AG04450 (cell line): Measurements from ENCODE around the gene BDH2. TPM values are rescaled to one million over a fixed set of nuclear protein-coding genes. Genes with fewer than 3 reads are reported as not detected.

Experiments
- CTCF ChIA-PET: fragments of 300-600, 350-600 bp; formaldehyde crosslinking; extraction: SDS; loops from one replicate; lab custom pipeline; 2022; ENCODE audit warnings: antibody characterized with exemption, inconsistent platforms; lab: Charles Lee
- POLR2A ChIA-PET: fragments of 350-600 bp; formaldehyde crosslinking; extraction: SDS; loops from one replicate; lab custom pipeline; 2021; ENCODE audit warnings: antibody characterized with exemption, inconsistent platforms; lab: Yijun Ruan, JAX
- DNase-seq: peaks from one replicate; pipeline ENCODE4 v3.0.0-alpha.2; 2011; ENCODE audit warnings: low read depth, low spot score
- H3K27ac ChIP-seq: one replicate; pipeline ENCODE4 v1.5.1; 2012; ENCODE audit warnings: low read depth, low read length, control low read depth
- H3K27me3 ChIP-seq: one replicate; pipeline ENCODE4 v1.6.0; 2012; ENCODE audit warnings: low read length; ENCODE audit not compliant: control insufficient read depth, insufficient read depth
- H3K4me3 ChIP-seq: 2 replicates; pipeline ENCODE4 v1.5.1; 2011; ENCODE audit warnings: mild to moderate bottlenecking, low read depth, low read length, control low read depth
- H3K9me3 ChIP-seq: 2 replicates; pipeline ENCODE4 v1.5.1; 2012; ENCODE audit warnings: low read length; ENCODE audit not compliant: control insufficient read depth, insufficient read depth
- polyA plus RNA-seq: library from polyadenylated mRNA; depleted of rRNA; stranded (reverse); fragments of >200 nt; gene quantifications from 2 replicates; pipeline ENCODE4 v1.2.3, GENCODE V29; 2011
- TF ChIP-seq, protein P1 (sequence below): IDR thresholded peaks from 2 replicates; pipeline ENCODE4 v1.5.1; 2011; ENCODE audit warnings: low read depth, low read length, control low read depth, inconsistent platforms

BDH2 gene
- polyA plus RNA-seq, 1 experiment = 109 TPM

DNA sequence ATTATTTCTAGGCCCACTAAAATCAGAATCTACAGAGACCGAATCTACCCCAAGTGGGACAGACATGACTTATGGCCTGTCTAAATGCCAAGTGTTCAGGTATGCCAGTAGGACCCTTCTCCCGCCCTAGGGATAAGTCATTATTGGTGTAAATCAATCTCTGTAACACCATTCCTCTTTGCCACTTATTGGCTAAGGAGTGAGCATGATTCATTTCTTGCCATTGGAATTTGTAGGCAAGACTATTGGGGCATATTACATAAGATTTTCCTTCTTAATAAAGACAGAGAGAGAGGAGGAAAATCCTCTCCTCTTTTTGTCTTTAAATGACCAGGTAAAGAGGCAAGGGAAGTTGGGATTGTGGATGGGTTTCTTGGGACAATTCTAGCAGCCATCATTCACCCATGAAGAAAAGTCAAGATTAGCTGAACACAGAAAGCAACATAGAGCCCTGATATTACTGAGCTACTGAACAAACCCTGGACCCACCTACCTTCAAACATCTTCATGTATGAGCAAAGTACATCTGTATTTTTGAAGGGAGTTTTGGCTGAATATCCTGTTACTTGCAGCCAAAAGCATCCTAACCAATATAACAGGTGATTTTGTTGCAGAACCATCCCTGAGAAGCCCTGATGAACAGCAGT is 25.7 kb downstream of the BDH2 start:
- TF ChIP-seq, protein P1, sequence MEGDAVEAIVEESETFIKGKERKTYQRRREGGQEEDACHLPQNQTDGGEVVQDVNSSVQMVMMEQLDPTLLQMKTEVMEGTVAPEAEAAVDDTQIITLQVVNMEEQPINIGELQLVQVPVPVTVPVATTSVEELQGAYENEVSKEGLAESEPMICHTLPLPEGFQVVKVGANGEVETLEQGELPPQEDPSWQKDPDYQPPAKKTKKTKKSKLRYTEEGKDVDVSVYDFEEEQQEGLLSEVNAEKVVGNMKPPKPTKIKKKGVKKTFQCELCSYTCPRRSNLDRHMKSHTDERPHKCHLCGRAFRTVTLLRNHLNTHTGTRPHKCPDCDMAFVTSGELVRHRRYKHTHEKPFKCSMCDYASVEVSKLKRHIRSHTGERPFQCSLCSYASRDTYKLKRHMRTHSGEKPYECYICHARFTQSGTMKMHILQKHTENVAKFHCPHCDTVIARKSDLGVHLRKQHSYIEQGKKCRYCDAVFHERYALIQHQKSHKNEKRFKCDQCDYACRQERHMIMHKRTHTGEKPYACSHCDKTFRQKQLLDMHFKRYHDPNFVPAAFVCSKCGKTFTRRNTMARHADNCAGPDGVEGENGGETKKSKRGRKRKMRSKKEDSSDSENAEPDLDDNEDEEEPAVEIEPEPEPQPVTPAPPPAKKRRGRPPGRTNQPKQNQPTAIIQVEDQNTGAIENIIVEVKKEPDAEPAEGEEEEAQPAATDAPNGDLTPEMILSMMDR = no peak
- no peak for DNase-seq
- Histone ChIP-seq H3K27ac (no peak overlapping the region), H3K4me3 (no peak overlapping the region), H3K27me3 (no peaks in the 10 kb centered on the region), H3K9me3 (no peaks in the 10 kb centered on the region)
- CTCF ChIA-PET = interaction anchor here (0.5 to 9.6 kb wide), 4 partner anchors 18 to 602 kb away, joined by 4 to 72 read pairs (median 6); no protein-coding TSS in a partner anchor
- POLR2A ChIA-PET = no interaction called here

- TF ChIP-seq, protein P1 = no peak
- Histone ChIP-seq H3K27me3 (no peaks in the 10 kb centered on the region), H3K9me3 (no peaks in the 10 kb centered on the region), H3K27ac (no peak overlapping the region), H3K4me3 (no peak overlapping the region)
- ChIA-PET POLR2A (no interaction called here), CTCF (no interaction called here)
- DNase-seq = no peak
These were observed 31.6 kb downstream of the BDH2 start for GRCh38 chr4:103067841-103068547.

- CTCF ChIA-PET = interaction anchor here (1.1 to 1.2 kb wide), 2 partner anchors 15 to 38 kb away, joined by 4 to 7 read pairs; partner anchors contain the start of gene BDH2
- POLR2A ChIA-PET = no interaction called here
- no peaks in the 10 kb centered on the region for H3K27me3 ChIP-seq
- no peak overlapping the region for H3K27ac ChIP-seq
- H3K9me3 ChIP-seq = no peaks in the 10 kb centered on the region
- TF ChIP-seq, protein P1 = no peak
- DNase-seq = no peak
- H3K4me3 ChIP-seq = no peak overlapping the region
These were observed 39.0 kb downstream of the BDH2 start for GRCh38 chr4:103060453-103061148.

DNA sequence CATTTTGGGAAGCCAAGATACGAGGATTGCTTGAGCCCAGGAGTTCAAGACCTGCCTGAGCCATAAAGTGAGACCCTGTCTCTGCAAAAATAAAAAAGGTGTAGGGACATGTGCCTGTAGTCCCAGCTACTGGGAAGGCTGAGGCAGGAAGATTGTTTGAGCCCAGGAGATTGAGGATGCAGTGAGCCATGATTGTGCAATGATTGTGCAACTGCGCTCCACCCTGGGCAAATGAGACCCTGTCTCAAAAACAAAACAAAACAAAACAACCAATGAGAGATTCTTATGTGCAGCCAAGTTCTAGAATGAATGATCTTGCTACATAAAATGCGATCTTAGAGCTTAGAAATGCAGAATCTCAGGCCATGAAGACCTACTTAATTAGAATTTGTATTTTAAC is 45.6 kb downstream of the BDH2 start:
- Histone ChIP-seq H3K4me3 (no peak overlapping the region), H3K27me3 (no peaks in the 10 kb centered on the region), H3K9me3 (no peaks in the 10 kb centered on the region), H3K27ac (no peak overlapping the region)
- TF ChIP-seq, protein P1 = no peak
- DNase-seq = no peak
- CTCF ChIA-PET = interaction anchor here (1.3 kb wide), 1 partner anchor 9 kb away, joined by 4 read pairs; no protein-coding TSS in a partner anchor
- POLR2A ChIA-PET = no interaction called here
